Muscle layer of duodenum (tissue), 2 donors: ENCODE measurements around the gene NEGR1.

Experiments used
- H3K27ac ChIP-seq: one replicate; pipeline ENCODE4 v1.7.0; 2013; ENCODE audit warnings: mild to moderate bottlenecking, low read length
- H3K27me3 ChIP-seq: one replicate; pipeline ENCODE4 v1.7.0; 2013; ENCODE audit warnings: low read depth, mild to moderate bottlenecking, control low read depth, low read length
- H3K36me3 ChIP-seq, 2 donors: one replicate each; pipeline ENCODE4 v1.7.0; 2013; ENCODE audit warnings: low read length in 2 of 2, control low read depth in 1 of 2, mild to moderate bottlenecking in 1 of 2; ENCODE audit not compliant: insufficient read depth in 2 of 2, control insufficient read depth in 1 of 2
- H3K4me1 ChIP-seq, 2 donors: one replicate each; pipeline ENCODE4 v1.7.0; 2013; ENCODE audit warnings: low read length in 2 of 2, mild to moderate bottlenecking in 2 of 2, control low read depth in 1 of 2, moderate library complexity in 1 of 2; ENCODE audit not compliant: insufficient read depth in 2 of 2, control insufficient read depth in 1 of 2
- H3K4me3 ChIP-seq, 2 donors: one replicate each; pipeline ENCODE4 v1.7.0; 2013; ENCODE audit warnings: low read length in 2 of 2, low read depth in 1 of 2, mild to moderate bottlenecking in 1 of 2
- H3K9me3 ChIP-seq, 2 donors: one replicate each; pipeline ENCODE4 v1.7.0; 2013; ENCODE audit warnings: low read length in 2 of 2, control low read depth in 1 of 2, mild to moderate bottlenecking in 1 of 2; ENCODE audit not compliant: control insufficient read depth in 1 of 2
- donor health status: healthy.

NEGR1 gene

GRCh38 chr1:72066431-72066830 lies 215.9 kb downstream of the NEGR1 start:
- no peak overlapping the region for H3K4me3 ChIP-seq
- no peaks in the 10 kb centered on the region for H3K36me3 ChIP-seq
- H3K4me1 ChIP-seq = peaks cover 0 to 6% of the 10 kb centered on the region in 2 donors
- no peak overlapping the region for H3K27ac ChIP-seq
- H3K27me3 ChIP-seq = no peaks in the 10 kb centered on the region
- H3K9me3 ChIP-seq = no peaks in the 10 kb centered on the region

- Histone ChIP-seq H3K36me3 (no peaks in the 10 kb centered on the region), H3K4me1 (peaks cover 0 to 6% of the 10 kb centered on the region in 2 donors), H3K27me3 (no peaks in the 10 kb centered on the region), H3K4me3 (peak overlapping the region; percentile 9 to 16), H3K27ac (no peak overlapping the region), H3K9me3 (no peaks in the 10 kb centered on the region)
Observed at GRCh38 chr1:72064196-72065075, 217.9 kb downstream of the NEGR1 start.

- H3K36me3 ChIP-seq = no peaks in the 10 kb centered on the region
- H3K27me3 ChIP-seq = no peaks in the 10 kb centered on the region
- no peak overlapping the region for H3K4me3 ChIP-seq
- peaks cover 0 to 6% of the 10 kb centered on the region in 2 donors for H3K4me1 ChIP-seq
- no peak overlapping the region for H3K27ac ChIP-seq
- no peaks in the 10 kb centered on the region for H3K9me3 ChIP-seq
Observed at GRCh38 chr1:72063364-72064044, 218.8 kb downstream of the NEGR1 start.

GRCh38 chr1:72062584-72062983 lies 219.8 kb downstream of the NEGR1 start:
- H3K4me1 ChIP-seq = peaks cover 0 to 6% of the 10 kb centered on the region in 2 donors
- no peak overlapping the region for H3K27ac ChIP-seq
- H3K36me3 ChIP-seq = no peaks in the 10 kb centered on the region
- H3K4me3 ChIP-seq = no peak overlapping the region
- no peaks in the 10 kb centered on the region for H3K9me3 ChIP-seq
- no peaks in the 10 kb centered on the region for H3K27me3 ChIP-seq

GRCh38 chr1:72060466-72061245 lies 221.7 kb downstream of the NEGR1 start:
- no peaks in the 10 kb centered on the region for H3K4me1 ChIP-seq
- H3K27ac ChIP-seq = no peak overlapping the region
- H3K27me3 ChIP-seq = no peaks in the 10 kb centered on the region
- H3K36me3 ChIP-seq = no peaks in the 10 kb centered on the region
- no peaks in the 10 kb centered on the region for H3K9me3 ChIP-seq
- H3K4me3 ChIP-seq = no peak overlapping the region

GRCh38 chr1:72056516-72056915 lies 225.8 kb downstream of the NEGR1 start:
- Histone ChIP-seq H3K4me3 (no peak overlapping the region), H3K36me3 (no peaks in the 10 kb centered on the region), H3K27me3 (no peaks in the 10 kb centered on the region), H3K4me1 (no peaks in the 10 kb centered on the region), H3K27ac (no peak overlapping the region), H3K9me3 (no peaks in the 10 kb centered on the region)

GRCh38 chr1:72051538-72051937 lies 230.8 kb downstream of the NEGR1 start:
- Histone ChIP-seq H3K36me3 (no peaks in the 10 kb centered on the region), H3K4me3 (no peak overlapping the region), H3K9me3 (no peaks in the 10 kb centered on the region), H3K27ac (no peak overlapping the region), H3K4me1 (no peaks in the 10 kb centered on the region), H3K27me3 (no peaks in the 10 kb centered on the region)

- no peaks in the 10 kb centered on the region for H3K9me3 ChIP-seq
- no peaks in the 10 kb centered on the region for H3K4me1 ChIP-seq
- no peak overlapping the region for H3K4me3 ChIP-seq
- no peak overlapping the region for H3K27ac ChIP-seq
- H3K27me3 ChIP-seq = no peaks in the 10 kb centered on the region
- no peaks in the 10 kb centered on the region for H3K36me3 ChIP-seq
Observed at GRCh38 chr1:72050551-72050950, 231.8 kb downstream of the NEGR1 start.

GRCh38 chr1:72037745-72038343 lies 244.5 kb downstream of the NEGR1 start:
- no peaks in the 10 kb centered on the region for H3K4me1 ChIP-seq
- H3K27ac ChIP-seq = no peak overlapping the region
- no peaks in the 10 kb centered on the region for H3K27me3 ChIP-seq
- H3K4me3 ChIP-seq = no peak overlapping the region
- no peaks in the 10 kb centered on the region for H3K9me3 ChIP-seq
- no peaks in the 10 kb centered on the region for H3K36me3 ChIP-seq

- no peak overlapping the region for H3K27ac ChIP-seq
- H3K4me3 ChIP-seq = no peak overlapping the region
- no peaks in the 10 kb centered on the region for H3K4me1 ChIP-seq
- no peaks in the 10 kb centered on the region for H3K9me3 ChIP-seq
- H3K27me3 ChIP-seq = no peaks in the 10 kb centered on the region
- no peaks in the 10 kb centered on the region for H3K36me3 ChIP-seq
Observed at GRCh38 chr1:72034827-72035226, 247.5 kb downstream of the NEGR1 start.
